Stimulated activated memory B cell treated with anti-CD40 and anti-IgM and Interleukin-4, amounts not matched to agents 10 μg/mL and 1 μg/mL and 100 μg/mL, for 72 hours (primary cell): ENCODE measurements around the gene PLAAT2.

Source experiments
- ATAC-seq: fragments of 150-1000 bp; cut with Tn5 transposase; 2 replicates; pipeline ENCODE4 v1.10.0; 2021
- H3K27ac Mint-ChIP-seq: one replicate; pipeline ENCODE4 v1.8.0; 2022; ENCODE audit warnings: mild to moderate bottlenecking, mixed read lengths
- H3K27me3 Mint-ChIP-seq: one replicate; pipeline ENCODE4 v1.8.0; 2022; ENCODE audit warnings: mixed read lengths
- H3K36me3 Mint-ChIP-seq: one replicate; pipeline ENCODE4 v1.8.0; 2022; ENCODE audit warnings: mixed read lengths
- H3K4me1 Mint-ChIP-seq: one replicate; pipeline ENCODE4 v1.8.0; 2022; ENCODE audit warnings: mixed read lengths
- H3K4me3 Mint-ChIP-seq: one replicate; pipeline ENCODE4 v1.8.0; 2022; ENCODE audit warnings: mild to moderate bottlenecking, moderate library complexity, mixed read lengths
- H3K9me3 Mint-ChIP-seq: one replicate; pipeline ENCODE4 v1.8.0; 2022; ENCODE audit warnings: mixed read lengths

The PLAAT2 gene

GRCh38 chr11:63520606-63521170, 42.5 kb downstream of the PLAAT2 start:
- Mint-ChIP-seq H3K9me3 (peaks cover 10% of the 10 kb centered on the region), H3K4me3 (no peak overlapping the region), H3K4me1 (no peaks in the 10 kb centered on the region), H3K27ac (no peak overlapping the region), H3K27me3 (peaks cover 26% of the 10 kb centered on the region), H3K36me3 (peaks cover 17% of the 10 kb centered on the region)
- no peak for ATAC-seq

- Mint-ChIP-seq H3K4me1 (no peaks in the 10 kb centered on the region), H3K36me3 (peaks cover 11% of the 10 kb centered on the region), H3K27ac (no peak overlapping the region), H3K27me3 (peaks cover 21% of the 10 kb centered on the region), H3K4me3 (no peak overlapping the region), H3K9me3 (peaks cover 8% of the 10 kb centered on the region)
- ATAC-seq, result no peak
Measured at GRCh38 chr11:63518548-63518947, 44.6 kb downstream of the PLAAT2 start.

GRCh38 chr11:63517156-63517555, 46.0 kb downstream of the PLAAT2 start:
- ATAC-seq, result no peak
- Mint-ChIP-seq H3K27ac (no peak overlapping the region), H3K27me3 (peaks cover 7% of the 10 kb centered on the region)

GRCh38 chr11:63516109-63516508, 47.1 kb downstream of the PLAAT2 start:
- Mint-ChIP-seq H3K9me3 (peaks cover 6% of the 10 kb centered on the region), H3K4me3 (no peak overlapping the region), H3K27ac (no peak overlapping the region), H3K27me3 (peaks cover 3% of the 10 kb centered on the region), H3K36me3 (peaks cover 6% of the 10 kb centered on the region), H3K4me1 (no peaks in the 10 kb centered on the region)
- no peak for ATAC-seq

More at GRCh38 chr11:63517156-63517555, 46.0 kb downstream of the PLAAT2 start:
- Mint-ChIP-seq H3K4me1 (no peaks in the 10 kb centered on the region), H3K36me3 (peaks cover 6% of the 10 kb centered on the region), H3K9me3 (peaks cover 8% of the 10 kb centered on the region), H3K4me3 (no peak overlapping the region)

- Mint-ChIP-seq H3K9me3 (no peaks in the 10 kb centered on the region), H3K27me3 (peaks cover 34% of the 10 kb centered on the region), H3K4me1 (no peaks in the 10 kb centered on the region), H3K36me3 (no peaks in the 10 kb centered on the region), H3K4me3 (no peak overlapping the region), H3K27ac (no peak overlapping the region)
- ATAC-seq, result no peak
Measured at GRCh38 chr11:63512816-63513215, 50.4 kb downstream of the PLAAT2 start.

GRCh38 chr11:63511048-63511748, 52.0 kb downstream of the PLAAT2 start:
- peaks cover 50% of the 10 kb centered on the region for H3K27me3 Mint-ChIP-seq
- peaks cover 5% of the 10 kb centered on the region for H3K4me1 Mint-ChIP-seq
- no peak overlapping the region for H3K27ac Mint-ChIP-seq
- no peaks in the 10 kb centered on the region for H3K9me3 Mint-ChIP-seq
- no peak for ATAC-seq
- no peak overlapping the region for H3K4me3 Mint-ChIP-seq
- H3K36me3 Mint-ChIP-seq, result no peaks in the 10 kb centered on the region

- H3K4me1 Mint-ChIP-seq, result peaks cover 12% of the 10 kb centered on the region
- no peak for ATAC-seq
- no peaks in the 10 kb centered on the region for H3K36me3 Mint-ChIP-seq
- no peak overlapping the region for H3K4me3 Mint-ChIP-seq
- peaks cover 57% of the 10 kb centered on the region for H3K27me3 Mint-ChIP-seq
- H3K27ac Mint-ChIP-seq, result no peak overlapping the region
- no peaks in the 10 kb centered on the region for H3K9me3 Mint-ChIP-seq
Measured at GRCh38 chr11:63510360-63511047, 52.7 kb downstream of the PLAAT2 start.

GRCh38 chr11:63508745-63509144, 54.4 kb downstream of the PLAAT2 start:
- peaks cover 14% of the 10 kb centered on the region for H3K4me1 Mint-ChIP-seq
- no peaks in the 10 kb centered on the region for H3K36me3 Mint-ChIP-seq
- ATAC-seq, result no peak
- no peak overlapping the region for H3K4me3 Mint-ChIP-seq
- no peaks in the 10 kb centered on the region for H3K9me3 Mint-ChIP-seq
- H3K27ac Mint-ChIP-seq, result no peak overlapping the region
- peaks cover 60% of the 10 kb centered on the region for H3K27me3 Mint-ChIP-seq

GRCh38 chr11:63508009-63508408, 55.2 kb downstream of the PLAAT2 start:
- Mint-ChIP-seq H3K27me3 (peaks cover 60% of the 10 kb centered on the region), H3K4me3 (no peak overlapping the region), H3K9me3 (no peaks in the 10 kb centered on the region), H3K4me1 (peaks cover 14% of the 10 kb centered on the region), H3K27ac (no peak overlapping the region), H3K36me3 (no peaks in the 10 kb centered on the region)
- no peak for ATAC-seq

GRCh38 chr11:63507511-63507910, 55.7 kb downstream of the PLAAT2 start:
- Mint-ChIP-seq H3K4me1 (peaks cover 14% of the 10 kb centered on the region), H3K4me3 (no peak overlapping the region), H3K9me3 (no peaks in the 10 kb centered on the region), H3K27me3 (peaks cover 60% of the 10 kb centered on the region), H3K27ac (no peak overlapping the region), H3K36me3 (no peaks in the 10 kb centered on the region)
- no peak for ATAC-seq

- Mint-ChIP-seq H3K9me3 (no peaks in the 10 kb centered on the region), H3K27me3 (peaks cover 60% of the 10 kb centered on the region), H3K4me3 (no peak overlapping the region), H3K4me1 (peaks cover 14% of the 10 kb centered on the region), H3K36me3 (no peaks in the 10 kb centered on the region), H3K27ac (no peak overlapping the region)
- ATAC-seq, result no peak
Measured at GRCh38 chr11:63506876-63507275, 56.3 kb downstream of the PLAAT2 start.

- Mint-ChIP-seq H3K4me3 (no peak within 1 kb of the TSS), H3K9me3 (no peaks in the 10 kb centered on the region), H3K27me3 (peaks cover 56% of the 10 kb centered on the region), H3K27ac (no peak within 1 kb of the TSS), H3K4me1 (peaks cover 14% of the 10 kb centered on the region), H3K36me3 (no peaks in the 10 kb centered on the region)
- ATAC-seq, result no peak
Measured at GRCh38 chr11:63505857-63506528, 57.2 kb downstream of the PLAAT2 start, which contains the start of gene LGALS12. TSS of gene LGALS12 (plus strand) at chr11:63506084. CDS start at chr11:63506459, 375 bp downstream.

GRCh38 chr11:63504933-63505586, 58.1 kb downstream of the PLAAT2 start:
- Mint-ChIP-seq H3K4me3 (no peak overlapping the region), H3K36me3 (no peaks in the 10 kb centered on the region), H3K27me3 (peaks cover 46% of the 10 kb centered on the region), H3K27ac (no peak overlapping the region), H3K4me1 (peaks cover 14% of the 10 kb centered on the region), H3K9me3 (peaks cover 5% of the 10 kb centered on the region)
- ATAC-seq, result no peak

GRCh38 chr11:63504054-63504453, 59.1 kb downstream of the PLAAT2 start:
- ATAC-seq, result no peak
- H3K4me3 Mint-ChIP-seq, result no peak overlapping the region
- H3K4me1 Mint-ChIP-seq, result peaks cover 14% of the 10 kb centered on the region
- no peaks in the 10 kb centered on the region for H3K36me3 Mint-ChIP-seq
- peaks cover 37% of the 10 kb centered on the region for H3K27me3 Mint-ChIP-seq
- no peak overlapping the region for H3K27ac Mint-ChIP-seq
- H3K9me3 Mint-ChIP-seq, result peaks cover 9% of the 10 kb centered on the region

- Mint-ChIP-seq H3K36me3 (no peaks in the 10 kb centered on the region), H3K4me1 (peaks cover 14% of the 10 kb centered on the region), H3K27ac (no peak overlapping the region), H3K4me3 (no peak overlapping the region), H3K27me3 (peaks cover 37% of the 10 kb centered on the region), H3K9me3 (peaks cover 12% of the 10 kb centered on the region)
- ATAC-seq, result no peak
Measured at GRCh38 chr11:63503492-63503891, 59.7 kb downstream of the PLAAT2 start.
